ENCODE results near the gene GGT1.

The GGT1 gene

GRCh38 chr22:24602847-24603769 lies at the start of gene GGT1:
Gene GGT1, plus strand, starts transcription at chr22:24603193. Its CDS starts 7,889 bp downstream, at chr22:24611082.
- DNase-seq: peak in 1 of 3 donors; percentile 18

GRCh38 chr22:24553597-24554312 lies 49.2 kb upstream of the GGT1 start:
- DNase-seq: peak in 1 of 3 donors; percentile 58

- DNase-seq: peak in 2 of 3 donors; percentile 64 to 71
Measured at GRCh38 chr22:24554313-24555164, 48.5 kb upstream of the GGT1 start, which contains the start of gene GUCD1. Gene GUCD1, minus strand, starts transcription at chr22:24555138. Its CDS starts 147 bp downstream, at chr22:24554991.

GRCh38 chr22:24555165-24556039 lies 47.6 kb upstream of the GGT1 start, which contains the start of gene SNRPD3:
Gene SNRPD3, plus strand, starts transcription at chr22:24555999. Its CDS starts 1,676 bp downstream, at chr22:24557675.
- DNase-seq: peak; percentile 99 to 100 (median 99)

- no peak for DNase-seq
Measured at GRCh38 chr22:24559471-24559870, 43.5 kb upstream of the GGT1 start.

- DNase-seq: no peak
Measured at GRCh38 chr22:24563246-24563645, 39.7 kb upstream of the GGT1 start.

- DNase-seq: no peak
Measured at GRCh38 chr22:24564376-24565058, 38.5 kb upstream of the GGT1 start.

GRCh38 chr22:24565077-24565476 lies 37.9 kb upstream of the GGT1 start:
- no peak for DNase-seq

GRCh38 chr22:24566899-24567511 lies 36.0 kb upstream of the GGT1 start:
- DNase-seq: no peak

GRCh38 chr22:24567668-24568067 lies 35.3 kb upstream of the GGT1 start:
- DNase-seq: no peak

GRCh38 chr22:24571266-24571665 lies 31.7 kb upstream of the GGT1 start:
- DNase-seq: no peak

GRCh38 chr22:24576778-24577177 lies 26.2 kb upstream of the GGT1 start:
- DNase-seq: peak; percentile 18 to 40 (median 29)

GRCh38 chr22:24578355-24579257 lies 24.4 kb upstream of the GGT1 start:
- DNase-seq: peak in 1 of 3 donors; percentile 9

- DNase-seq: no peak
Measured at GRCh38 chr22:24579258-24579601, 23.8 kb upstream of the GGT1 start.

- peak; percentile 35 to 65 (median 63) for DNase-seq
Measured at GRCh38 chr22:24580276-24580675, 22.7 kb upstream of the GGT1 start.

GRCh38 chr22:24582056-24582814 lies 20.8 kb upstream of the GGT1 start:
- no peak for DNase-seq

- no peak for DNase-seq
Measured at GRCh38 chr22:24583221-24584165, 19.5 kb upstream of the GGT1 start.
